H9 (cell line): ENCODE measurements around the gene SOX18. TPM values are rescaled to one million over a fixed set of nuclear protein-coding genes. Genes with fewer than 3 reads are reported as not detected.

ENCODE experiments used
- DNase-seq: peaks from one replicate; pipeline ENCODE4 v3.0.0-alpha.2; 2017
- H2AFZ ChIP-seq: one replicate; pipeline ENCODE4 v1.6.1; 2013; ENCODE audit warnings: mild to moderate bottlenecking, low read length, control low read depth, moderate library complexity
- H2AK5ac ChIP-seq: 2 replicates; pipeline ENCODE4 v1.6.1; 2013; ENCODE audit warnings: low read length, control low read depth, mixed read lengths; ENCODE audit not compliant: insufficient read length
- H2BK120ac ChIP-seq: one replicate; pipeline ENCODE4 v1.6.1; 2013; ENCODE audit warnings: low read depth, mild to moderate bottlenecking, low read length, control low read depth, inconsistent platforms; ENCODE audit not compliant: poor library complexity, severe bottlenecking
- H2BK12ac ChIP-seq: 2 replicates; pipeline ENCODE4 v1.6.1; 2013; ENCODE audit warnings: low read length, control low read depth, mixed read lengths, low read depth; ENCODE audit not compliant: insufficient read length
- H2BK15ac ChIP-seq: 2 replicates; pipeline ENCODE4 v1.6.1; 2013; ENCODE audit warnings: low read depth, low read length, control low read depth
- H2BK20ac ChIP-seq: one replicate; pipeline ENCODE4 v1.6.1; 2013; ENCODE audit warnings: low read depth, mild to moderate bottlenecking, low read length, control low read depth, inconsistent platforms; ENCODE audit not compliant: poor library complexity, severe bottlenecking
- H2BK5ac ChIP-seq: 2 replicates; pipeline ENCODE4 v1.6.1; 2013; ENCODE audit warnings: low read length, control low read depth, mixed read lengths; ENCODE audit not compliant: insufficient read length
- H3K14ac ChIP-seq: 2 replicates; pipeline ENCODE4 v1.6.1; 2013; ENCODE audit warnings: low read length, control low read depth; ENCODE audit not compliant: insufficient read depth
- H3K18ac ChIP-seq: 2 replicates; pipeline ENCODE4 v1.6.1; 2013; ENCODE audit warnings: low read depth, mild to moderate bottlenecking, mixed read lengths, low read length, control low read depth; ENCODE audit not compliant: insufficient read length
- H3K23ac ChIP-seq: 2 replicates; pipeline ENCODE4 v1.6.1; 2013; ENCODE audit warnings: low read length, control low read depth, mixed read lengths, low read depth; ENCODE audit not compliant: insufficient read length
- H3K23me2 ChIP-seq: 2 replicates; pipeline ENCODE4 v1.6.1; 2013; ENCODE audit warnings: low read depth, mild to moderate bottlenecking, mixed read lengths, low read length, control low read depth; ENCODE audit not compliant: insufficient read length, poor library complexity, severe bottlenecking
- H3K27ac ChIP-seq: 2 replicates; pipeline ENCODE4 v1.5.1; 2013; ENCODE audit warnings: low read length, control low read depth, mixed read lengths, low read depth; ENCODE audit not compliant: insufficient read length
- H3K27me3 ChIP-seq: 2 replicates; pipeline ENCODE4 v1.6.1; 2013; ENCODE audit warnings: low read length, control low read depth, inconsistent platforms; ENCODE audit not compliant: insufficient read depth
- H3K4ac ChIP-seq: 2 replicates; pipeline ENCODE4 v1.6.1; 2013; ENCODE audit warnings: low read depth, mild to moderate bottlenecking, control low read depth, inconsistent platforms, low read length, moderate library complexity
- H3K4me1 ChIP-seq: 2 replicates; pipeline ENCODE4 v1.6.1; 2013; ENCODE audit warnings: low read length, control low read depth, inconsistent platforms; ENCODE audit not compliant: insufficient read depth
- H3K4me2 ChIP-seq: 2 replicates; pipeline ENCODE4 v1.6.1; 2013; ENCODE audit warnings: low read length, control low read depth, mixed read lengths; ENCODE audit not compliant: insufficient read length, insufficient read depth
- H3K56ac ChIP-seq: 2 replicates; pipeline ENCODE4 v1.6.1; 2013; ENCODE audit warnings: low read depth, mild to moderate bottlenecking, mixed read lengths, low read length, control low read depth; ENCODE audit not compliant: insufficient read length
- H3K79me1 ChIP-seq: 2 replicates; pipeline ENCODE4 v1.6.1; 2013; ENCODE audit warnings: low read depth, mild to moderate bottlenecking, moderate library complexity, low read length, control low read depth, inconsistent platforms; ENCODE audit not compliant: insufficient read depth, poor library complexity, severe bottlenecking
- H3K79me2 ChIP-seq: 2 replicates; pipeline ENCODE4 v1.6.1; 2013; ENCODE audit warnings: low read length, control low read depth, inconsistent platforms; ENCODE audit not compliant: insufficient read depth
- H3K9ac ChIP-seq: 2 replicates; pipeline ENCODE4 v1.6.1; 2013; ENCODE audit warnings: low read length, control low read depth, mixed read lengths; ENCODE audit not compliant: insufficient read length; ENCODE audit errors: extremely low read depth
- H3K9me3 ChIP-seq: one replicate; pipeline ENCODE4 v1.6.1; 2013; ENCODE audit warnings: low read depth, low read length, inconsistent platforms; ENCODE audit not compliant: control insufficient read depth
- H3T11ph ChIP-seq: one replicate; pipeline ENCODE4 v1.6.1; 2013; ENCODE audit warnings: mild to moderate bottlenecking, low read length, control low read depth, inconsistent platforms
- H4K20me1 ChIP-seq: one replicate; pipeline ENCODE4 v1.6.1; 2013; ENCODE audit not compliant: control insufficient read depth, insufficient read length, insufficient read depth
- H4K5ac ChIP-seq: 2 replicates; pipeline ENCODE4 v1.6.1; 2013; ENCODE audit warnings: low read depth, mild to moderate bottlenecking, mixed read lengths, low read length, control low read depth; ENCODE audit not compliant: insufficient read length
- H4K8ac ChIP-seq: replicated peaks from 2 replicates; pipeline ENCODE4 v1.6.1; 2013; ENCODE audit warnings: low read length, control low read depth, mixed read lengths, low read depth; ENCODE audit not compliant: insufficient read length
- H4K91ac ChIP-seq: 2 replicates; pipeline ENCODE4 v1.6.1; 2013; ENCODE audit warnings: low read depth, mild to moderate bottlenecking, moderate library complexity, mixed read lengths, low read length, control low read depth; ENCODE audit not compliant: insufficient read length
- H3K27ac Mint-ChIP-seq, 3 experiments: 2 replicates in 2 of 3; 3 replicates in 1 of 3; pipeline ENCODE4 v1.8.0; 2020 to 2021; ENCODE audit warnings: mixed read lengths in 3 of 3, mild to moderate bottlenecking in 1 of 3, moderate library complexity in 1 of 3
- H3K27me3 Mint-ChIP-seq: 2 replicates; pipeline ENCODE4 v1.8.0; 2021; ENCODE audit warnings: low read depth, mild to moderate bottlenecking, moderate library complexity, mixed read lengths
- H3K36me3 Mint-ChIP-seq, 3 experiments: 2 replicates in 2 of 3; 3 replicates in 1 of 3; pipeline ENCODE4 v1.8.0; 2020 to 2021; ENCODE audit warnings: low read depth in 3 of 3, mixed read lengths in 3 of 3; ENCODE audit not compliant: insufficient read depth in 1 of 3
- H3K4me1 Mint-ChIP-seq, 2 experiments: 2 replicates each; pipeline ENCODE4 v1.8.0; 2020; ENCODE audit warnings: mixed read lengths in 2 of 2
- H3K4me3 Mint-ChIP-seq, 2 experiments: 2 replicates in 1 of 2; 3 replicates in 1 of 2; pipeline ENCODE4 v1.8.0; 2020 to 2021; ENCODE audit warnings: mild to moderate bottlenecking in 2 of 2, mixed read lengths in 2 of 2, moderate library complexity in 1 of 2
- H3K9me3 Mint-ChIP-seq, 2 experiments: 2 replicates in 1 of 2; 3 replicates in 1 of 2; pipeline ENCODE4 v1.8.0; 2020; ENCODE audit warnings: mild to moderate bottlenecking in 2 of 2, mixed read lengths in 2 of 2, moderate library complexity in 1 of 2
- WGBS: extraction: QIAGEN DNeasy Blood & Tissue Kit; methylation state at CpG from one replicate; pipeline ENCODE4 v1.1.7; 2013; ENCODE audit warnings: missing lambda C conversion rate, low lambda C conversion rate, mixed read lengths; ENCODE audit not compliant: insufficient read length; ENCODE audit errors: extremely low coverage; 5-methylcytosine and 5-hydroxymethylcytosine counted together
- total RNA-seq: library from RNA; stranded (reverse); gene quantifications from 2 replicates; pipeline ENCODE4 v1.2.1, GENCODE V29; 2021
- TF ChIP-seq, protein P1 (sequence below): fragments of 200-600 bp; sonication (generic); conservative IDR thresholded peaks from 3 replicates; pipeline ENCODE4 v1.8.0; 2021; ENCODE audit warnings: antibody characterized with exemption, mild to moderate bottlenecking

Gene SOX18
- total RNA-seq, 1 experiment from 2014 or later = 2.0 TPM

DNA sequence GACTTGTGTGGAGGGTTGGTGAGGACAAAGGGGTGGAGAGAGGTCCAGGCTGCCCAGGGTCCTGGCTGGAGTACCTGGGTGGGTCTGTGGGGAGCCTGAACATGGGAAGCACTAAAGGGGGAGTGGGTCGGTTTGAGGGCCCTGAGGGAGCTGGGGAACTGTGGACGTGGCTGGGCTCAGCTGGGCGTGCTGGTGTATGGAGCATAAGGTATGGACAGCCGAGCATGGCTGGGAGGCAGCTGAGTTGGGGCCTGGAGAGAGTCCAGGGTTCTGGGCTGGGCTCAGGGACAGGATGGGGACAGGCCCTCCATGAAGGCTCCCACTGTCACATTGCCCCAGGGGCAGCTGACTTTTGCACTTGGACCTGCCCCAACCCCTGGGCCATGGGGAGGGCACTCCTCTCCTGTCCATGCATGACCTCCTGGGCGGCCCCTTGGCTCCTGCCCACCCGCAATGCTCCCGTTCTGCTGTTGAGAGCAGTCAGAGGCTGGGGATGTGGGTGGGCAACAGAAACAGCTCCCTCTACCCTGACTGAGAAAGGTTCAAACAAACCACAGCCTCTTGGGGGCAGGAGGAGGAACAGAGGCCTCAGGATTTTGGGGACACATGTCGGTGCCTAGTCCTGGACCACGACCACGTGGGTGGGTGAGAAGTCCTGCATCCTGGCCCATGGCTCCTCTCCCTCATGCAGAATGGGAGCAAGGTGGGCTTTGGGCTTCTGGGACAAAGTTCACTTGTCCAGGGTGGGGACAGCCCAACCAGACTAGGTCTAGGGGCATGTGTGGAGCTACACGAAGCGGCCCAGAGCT lies 9.0 kb downstream of the SOX18 start:
- no peak overlapping the region for H2BK15ac ChIP-seq
- H3K4me3 Mint-ChIP-seq = no peak overlapping the region; a peak in 2 of 5 replicates
- peaks cover 23 to 29% of the 10 kb centered on the region in 2 experiments for H3K4me1 Mint-ChIP-seq
- H3K27ac ChIP-seq = no peak overlapping the region
- no peaks in the 10 kb centered on the region for H3K79me1 ChIP-seq
- no peaks in the 10 kb centered on the region for H4K20me1 ChIP-seq
- H3K14ac ChIP-seq = no peak overlapping the region; the same call in 1 of the 2 replicates
- H3K27me3 ChIP-seq = peaks cover 13% of the 10 kb centered on the region; the same call in 1 of the 2 replicates
- no peak overlapping the region for H3K4ac ChIP-seq
- H2AFZ ChIP-seq = no peak overlapping the region
- H3K4me1 ChIP-seq = peaks cover 5% of the 10 kb centered on the region; the same call in 1 of the 2 replicates
- no peak overlapping the region for H3K18ac ChIP-seq
- H3K36me3 Mint-ChIP-seq = no peaks in the 10 kb centered on the region; a peak in 1 of 7 replicates
- peaks cover 14% of the 10 kb centered on the region for H3K23me2 ChIP-seq
- H2BK5ac ChIP-seq = no peak overlapping the region
- no peaks in the 10 kb centered on the region for H3K9me3 ChIP-seq
- H3T11ph ChIP-seq = no peak overlapping the region
- no peak overlapping the region for H4K5ac ChIP-seq
- peaks cover 0 to 2% of the 10 kb centered on the region in 2 experiments; a peak in 2 of 5 replicates for H3K9me3 Mint-ChIP-seq
- no peak overlapping the region for H4K91ac ChIP-seq
- no peak for DNase-seq
- TF ChIP-seq, protein P1, sequence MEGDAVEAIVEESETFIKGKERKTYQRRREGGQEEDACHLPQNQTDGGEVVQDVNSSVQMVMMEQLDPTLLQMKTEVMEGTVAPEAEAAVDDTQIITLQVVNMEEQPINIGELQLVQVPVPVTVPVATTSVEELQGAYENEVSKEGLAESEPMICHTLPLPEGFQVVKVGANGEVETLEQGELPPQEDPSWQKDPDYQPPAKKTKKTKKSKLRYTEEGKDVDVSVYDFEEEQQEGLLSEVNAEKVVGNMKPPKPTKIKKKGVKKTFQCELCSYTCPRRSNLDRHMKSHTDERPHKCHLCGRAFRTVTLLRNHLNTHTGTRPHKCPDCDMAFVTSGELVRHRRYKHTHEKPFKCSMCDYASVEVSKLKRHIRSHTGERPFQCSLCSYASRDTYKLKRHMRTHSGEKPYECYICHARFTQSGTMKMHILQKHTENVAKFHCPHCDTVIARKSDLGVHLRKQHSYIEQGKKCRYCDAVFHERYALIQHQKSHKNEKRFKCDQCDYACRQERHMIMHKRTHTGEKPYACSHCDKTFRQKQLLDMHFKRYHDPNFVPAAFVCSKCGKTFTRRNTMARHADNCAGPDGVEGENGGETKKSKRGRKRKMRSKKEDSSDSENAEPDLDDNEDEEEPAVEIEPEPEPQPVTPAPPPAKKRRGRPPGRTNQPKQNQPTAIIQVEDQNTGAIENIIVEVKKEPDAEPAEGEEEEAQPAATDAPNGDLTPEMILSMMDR = no peak
- H3K27me3 Mint-ChIP-seq = peaks cover 64% of the 10 kb centered on the region
- no CpG with 5 or more reads among the region's 12 CpGs for WGBS
- no peak overlapping the region for H2BK12ac ChIP-seq
- no peak overlapping the region for H4K8ac ChIP-seq
- H3K79me2 ChIP-seq = no peaks in the 10 kb centered on the region
- H2AK5ac ChIP-seq = no peak overlapping the region
- H2BK20ac ChIP-seq = no peak overlapping the region
- H3K27ac Mint-ChIP-seq = no peak overlapping the region
- no peak overlapping the region for H3K23ac ChIP-seq
- H3K4me2 ChIP-seq = no peak overlapping the region
- H3K56ac ChIP-seq = no peak overlapping the region
- no peak overlapping the region for H2BK120ac ChIP-seq
- no peak overlapping the region for H3K9ac ChIP-seq
